ENCODE measurements around the gene GDF10.

The GDF10 gene

GRCh38 chr10:47323087-47323486 is 23.1 kb downstream of the GDF10 start (continued):
- TF ChIP-seq ZXDB (tag by site-specific recombination; IDR thresholded peaks at IDR 0.05): no peak
- TF ChIP-seq ELK4 (IDR thresholded peaks at IDR 0.05; ENCODE audit: borderline replicate concordance, low read depth, low read length): no peak
- TF ChIP-seq KLF1 (tag by site-specific recombination; IDR thresholded peaks at IDR 0.05): no peak
- TF ChIP-seq ZNF692 (tag by site-specific recombination; IDR thresholded peaks at IDR 0.05): no peak
- no peak for TF ChIP-seq ZNF596 (tag by site-specific recombination; IDR thresholded peaks at IDR 0.05)
- TF ChIP-seq ZNF639 (tag by site-specific recombination; IDR thresholded peaks at IDR 0.05): no peak
- no peak for TF ChIP-seq KLF10 (tag by site-specific recombination; IDR thresholded peaks at IDR 0.05)
- TF ChIP-seq ZNF23 (tag by site-specific recombination; IDR thresholded peaks at IDR 0.05; ENCODE audit: borderline replicate concordance): no peak
- no peak for TF ChIP-seq ZSCAN5A (tag by site-specific recombination; IDR thresholded peaks at IDR 0.05)
- TF ChIP-seq ZNF221 (tag by site-specific recombination; IDR thresholded peaks at IDR 0.05; ENCODE audit: borderline replicate concordance): no peak
- TF ChIP-seq ZNF513 (tag by site-specific recombination; IDR thresholded peaks at IDR 0.05): no peak
- no peak for TF ChIP-seq GFI1B (tag by site-specific recombination; IDR thresholded peaks at IDR 0.05)

- ChIA-PET CTCF (interaction anchor here (0.7 to 1.7 kb wide), 5 partner anchors 12 to 299 kb away, joined by 3 to 7 read pairs (median 7); no protein-coding TSS in a partner anchor), POLR2A (no interaction called here)
- TF ChIP-seq ZNF654 (tag by site-specific recombination; IDR thresholded peaks at IDR 0.05; ENCODE audit: low read depth) (no peak), GLIS1 (tag by site-specific recombination; IDR thresholded peaks at IDR 0.05) (no peak), ZNF473 (tag by site-specific recombination; IDR thresholded peaks at IDR 0.05) (no peak), ZSCAN18 (tag by site-specific recombination; IDR thresholded peaks at IDR 0.05) (no peak), ZNF112 (tag by site-specific recombination; IDR thresholded peaks at IDR 0.05) (no peak), HOXC10 (CRISPR knock-in tag; IDR thresholded peaks at IDR 0.05) (no peak), ZSCAN16 (tag by site-specific recombination; IDR thresholded peaks at IDR 0.05) (no peak), ZNF660 (tag by site-specific recombination; IDR thresholded peaks at IDR 0.05) (no peak), ZBTB11 (tag by site-specific recombination; conservative IDR thresholded peaks at IDR 0.05; ENCODE audit: low read depth) (no peak), HOXA7 (CRISPR knock-in tag; IDR thresholded peaks at IDR 0.05; ENCODE audit: borderline replicate concordance) (no peak), AEBP2 (tag by site-specific recombination; IDR thresholded peaks at IDR 0.05; ENCODE audit: borderline replicate concordance) (no peak)
These were observed 23.8 kb downstream of the GDF10 start for GRCh38 chr10:47323636-47324296.

More at GRCh38 chr10:47323636-47324296, 23.8 kb downstream of the GDF10 start:
- no peak overlapping the region for H3K4me3 ChIP-seq (ENCODE audit: low read depth, low read length)
- no peak overlapping the region for H3K27ac ChIP-seq (ENCODE audit: extremely low read depth, low read depth, low read length)
- no peaks in the 10 kb centered on the region for H3K36me3 ChIP-seq (ENCODE audit: control insufficient read depth in 2 of 2, insufficient read depth in 1 of 2, low read length in 2 of 2)
- no peaks in the 10 kb centered on the region for H3K9me3 ChIP-seq (ENCODE audit: control insufficient read depth, insufficient read depth, low read depth, low read length)
- H3K4me1 ChIP-seq (ENCODE audit: control insufficient read depth, insufficient read depth, low read length): no peaks in the 10 kb centered on the region
